GM23248 (cell line): ENCODE measurements around the gene DHDH.

Experiments used
- EZH2 ChIP-seq: fragments of 200-600 bp; sonication (generic); IDR thresholded peaks from 2 replicates; pipeline ENCODE4 v1.6.1; 2018; ENCODE audit warnings: antibody characterized with exemption, mild to moderate bottlenecking; ENCODE audit not compliant: insufficient read depth, poor library complexity, severe bottlenecking
- EZH2phosphoT487 ChIP-seq: fragments of 200-600 bp; sonication (generic); IDR thresholded peaks from 2 replicates; pipeline ENCODE4 v1.6.1; 2018; ENCODE audit warnings: antibody characterized with exemption, moderate library complexity, mild to moderate bottlenecking, low read depth; ENCODE audit not compliant: insufficient read depth

DNA sequence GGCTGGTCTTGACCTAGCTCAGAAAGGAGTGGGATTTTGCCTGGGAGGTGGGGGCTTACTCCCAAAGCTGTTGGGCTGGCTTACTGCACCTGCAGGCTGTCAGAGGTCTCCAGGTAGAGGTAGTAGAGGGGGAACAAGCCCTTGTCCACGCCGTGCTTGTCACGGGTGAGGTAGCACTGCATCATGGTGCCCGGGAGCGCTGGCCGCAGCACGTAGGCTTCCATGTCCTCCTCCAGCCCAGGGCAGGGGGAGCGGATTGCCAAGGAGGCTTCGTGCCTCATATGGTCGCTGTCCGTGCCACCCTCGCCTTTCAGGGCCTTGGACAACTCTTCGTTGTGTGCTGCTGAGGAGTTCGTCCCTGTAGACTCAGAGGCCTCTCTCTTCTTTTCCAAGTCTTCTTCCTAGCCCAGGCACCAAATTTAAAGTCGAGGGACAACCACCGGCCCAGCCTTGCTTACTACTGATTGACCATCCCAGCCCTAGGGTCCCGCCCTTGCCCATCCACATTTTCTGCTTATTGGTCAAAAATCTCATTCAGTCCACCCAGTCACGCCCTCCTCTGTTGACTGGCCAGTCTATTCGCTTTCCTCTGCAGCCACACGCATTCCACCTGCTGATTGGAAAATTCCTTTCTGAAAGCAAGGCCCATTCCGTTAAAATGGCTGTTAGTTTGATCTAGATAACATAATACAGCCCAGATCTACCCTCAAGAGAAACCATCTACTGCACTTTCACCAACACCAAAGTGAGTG lies 45.5 kb upstream of the DHDH start:
- no peak for TF ChIP-seq EZH2phosphoT487
- TF ChIP-seq EZH2 = no peak
